GM21360 (cell line): ENCODE measurements around the gene CDC42EP3.

Experiments used
- ATAC-seq: cut with Tn5 transposase; IDR thresholded peaks from one replicate; pipeline ENCODE4 v1.9.1; 2021; ENCODE audit warnings: mild to moderate bottlenecking, moderate library complexity; ENCODE audit not compliant: unreplicated experiment

Gene CDC42EP3

GRCh38 chr2:37671009-37671815, at the start of gene CDC42EP3:
TSS of gene CDC42EP3 (minus strand) at chr2:37671642. CDS start at chr2:37646587, 25,055 bp downstream.
- ATAC-seq, result peak; percentile 44

- no peak for ATAC-seq
Measured at GRCh38 chr2:37721201-37721560, 49.7 kb upstream of the CDC42EP3 start.

- no peak for ATAC-seq
Measured at GRCh38 chr2:37720533-37721200, 49.2 kb upstream of the CDC42EP3 start.

GRCh38 chr2:37718515-37719161, 47.2 kb upstream of the CDC42EP3 start:
- no peak for ATAC-seq

- no peak for ATAC-seq
Measured at GRCh38 chr2:37713258-37713700, 41.8 kb upstream of the CDC42EP3 start.

- no peak for ATAC-seq
Measured at GRCh38 chr2:37711831-37712230, 40.4 kb upstream of the CDC42EP3 start.

GRCh38 chr2:37711308-37711731, 39.9 kb upstream of the CDC42EP3 start:
- no peak for ATAC-seq

GRCh38 chr2:37709111-37709510, 37.7 kb upstream of the CDC42EP3 start:
- no peak for ATAC-seq

- no peak for ATAC-seq
Measured at GRCh38 chr2:37708146-37708545, 36.7 kb upstream of the CDC42EP3 start.

GRCh38 chr2:37707393-37707792, 36.0 kb upstream of the CDC42EP3 start:
- no peak for ATAC-seq

- ATAC-seq, result no peak
Measured at GRCh38 chr2:37706334-37707183, 35.1 kb upstream of the CDC42EP3 start.

- no peak for ATAC-seq
Measured at GRCh38 chr2:37705191-37705590, 33.7 kb upstream of the CDC42EP3 start.

GRCh38 chr2:37698931-37699481, 27.6 kb upstream of the CDC42EP3 start:
- no peak for ATAC-seq

GRCh38 chr2:37695336-37695735, 23.9 kb upstream of the CDC42EP3 start:
- ATAC-seq, result no peak

- no peak for ATAC-seq
Measured at GRCh38 chr2:37692711-37693110, 21.3 kb upstream of the CDC42EP3 start.

- ATAC-seq, result no peak
Measured at GRCh38 chr2:37689751-37690150, 18.3 kb upstream of the CDC42EP3 start.

GRCh38 chr2:37688771-37689468, 17.5 kb upstream of the CDC42EP3 start:
- no peak for ATAC-seq

GRCh38 chr2:37686792-37687526, 15.5 kb upstream of the CDC42EP3 start:
- no peak for ATAC-seq

GRCh38 chr2:37684809-37685208, 13.4 kb upstream of the CDC42EP3 start:
- ATAC-seq, result no peak
